Fibroblast of skin of back (primary cell): ENCODE results near the gene FOXE1. TPM values are rescaled to one million over a fixed set of nuclear protein-coding genes. Genes with fewer than 3 reads are reported as not detected.

Experiments used
- DNase-seq: peaks from one replicate; pipeline ENCODE4 v3.0.0-alpha.2; 2013
- polyA plus RNA-seq, 2 experiments: library from polyadenylated mRNA; unstranded; fragments of 120-200 nt; gene quantifications; one replicate each; pipeline ENCODE4 v1.2.1, GENCODE V29; 2013; ENCODE audit not compliant: insufficient read length in 2 of 2

The FOXE1 gene
- polyA plus RNA-seq (2013, experiment 1 of 2; ENCODE audit: insufficient read length): 0.13 TPM
- 0.08 TPM for polyA plus RNA-seq (2013, experiment 2 of 2; ENCODE audit: insufficient read length)

GRCh38 chr9:97853056-97853843, at the start of gene FOXE1:
Gene FOXE1, plus strand, starts transcription at chr9:97853226. Its CDS starts 689 bp downstream, at chr9:97853915.
- DNase-seq: no peak

GRCh38 chr9:97804059-97804365, 49.0 kb upstream of the FOXE1 start:
- no peak for DNase-seq

GRCh38 chr9:97806721-97807120, 46.3 kb upstream of the FOXE1 start:
- no peak for DNase-seq

- no peak for DNase-seq
Measured at GRCh38 chr9:97807681-97808080, 45.3 kb upstream of the FOXE1 start.

- DNase-seq: no peak
Measured at GRCh38 chr9:97808415-97808814, 44.6 kb upstream of the FOXE1 start.

- no peak for DNase-seq
Measured at GRCh38 chr9:97808972-97809371, 44.1 kb upstream of the FOXE1 start.

- DNase-seq: no peak
Measured at GRCh38 chr9:97809666-97810344, 43.2 kb upstream of the FOXE1 start.

GRCh38 chr9:97811533-97812246, 41.3 kb upstream of the FOXE1 start:
- DNase-seq: peak; percentile 50

- no peak for DNase-seq
Measured at GRCh38 chr9:97812247-97812543, 40.8 kb upstream of the FOXE1 start.

- no peak for DNase-seq
Measured at GRCh38 chr9:97813072-97813471, 40.0 kb upstream of the FOXE1 start.

GRCh38 chr9:97819735-97820134, 33.3 kb upstream of the FOXE1 start:
- no peak for DNase-seq

GRCh38 chr9:97820373-97820772, 32.7 kb upstream of the FOXE1 start:
- no peak for DNase-seq

- no peak for DNase-seq
Measured at GRCh38 chr9:97830884-97831829, 21.9 kb upstream of the FOXE1 start.

GRCh38 chr9:97831843-97832636, 21.0 kb upstream of the FOXE1 start:
- no peak for DNase-seq

GRCh38 chr9:97840521-97840920, 12.5 kb upstream of the FOXE1 start:
- DNase-seq: peak; percentile 78

- DNase-seq: no peak
Measured at GRCh38 chr9:97842960-97843359, 10.1 kb upstream of the FOXE1 start.

- DNase-seq: peak; percentile 62
Measured at GRCh38 chr9:97845130-97845529, 7.9 kb upstream of the FOXE1 start.

GRCh38 chr9:97845763-97846162, 7.3 kb upstream of the FOXE1 start:
- no peak for DNase-seq

GRCh38 chr9:97846347-97846746, 6.7 kb upstream of the FOXE1 start:
- no peak for DNase-seq

GRCh38 chr9:97847474-97848214, 5.4 kb upstream of the FOXE1 start:
- no peak for DNase-seq

- DNase-seq: no peak
Measured at GRCh38 chr9:97848215-97848479, 4.9 kb upstream of the FOXE1 start.
